ENCODE data around the gene AOC1. TPM values are rescaled to one million over a fixed set of nuclear protein-coding genes. Genes with fewer than 3 reads are reported as not detected.
"Not testable (repeated sequence)": the region's sequence is repeated elsewhere in the genome, so short reads cannot be mapped to it uniquely, and the experiment has no call there.

Gene AOC1
- total and polyA plus RNA-seq, 10 donors: 0.03 to 2.5 (median 0.74) TPM; not detected in 2

- intact Hi-C loops (cut with DNase I; ENCODE audit: low total_unique reads): no loop called here
Measured at GRCh38 chr7:150908173-150908572, 55.9 kb downstream of the AOC1 start.

GRCh38 chr7:150909200-150909995, 57.1 kb downstream of the AOC1 start:
- WGBS, 5 donors: 41 to 53% (median 46%) methylated on average over 8 of the region's 8 CpGs

More at GRCh38 chr7:150908173-150908572, 55.9 kb downstream of the AOC1 start:
- H3K4me3 ChIP-seq: no peak overlapping the region
- no peaks in the 10 kb centered on the region for H3K36me3 ChIP-seq
- H3K27ac ChIP-seq: no peak overlapping the region
- H3K27me3 ChIP-seq (replicated peaks in 1 of 7): peaks cover 0 to 38% (median 0%) of the 10 kb centered on the region in 7 donors
- no peaks in the 10 kb centered on the region for H3K9me3 ChIP-seq
- DNase-seq: no peak
- 74 to 82% (median 75%) methylated on average over 2 of the region's 2 CpGs for WGBS, 5 donors
- TF ChIP-seq CTCF (IDR thresholded peaks at IDR 0.05 in 8 of 11, conservative IDR thresholded peaks at IDR 0.05 in 3 of 11) (no peak), POLR2A (IDR thresholded peaks at IDR 0.05) (no peak), POLR2AphosphoS5 (IDR thresholded peaks at IDR 0.05) (no peak)
- peaks cover 0 to 20% (median 13%) of the 10 kb centered on the region in 6 donors for H3K4me1 ChIP-seq

GRCh38 chr7:150910305-150910995, 58.1 kb downstream of the AOC1 start:
- H3K9me3 ChIP-seq; H3K4me3 ChIP-seq; H3K27ac ChIP-seq; intact Hi-C loops (cut with DNase I; ENCODE audit: low total_unique reads); H3K36me3 ChIP-seq; DNase-seq; H3K4me1 ChIP-seq: not testable (repeated sequence)
- 62 to 76% (median 69%) methylated on average over 8 of the region's 8 CpGs for WGBS, 5 donors
- H3K27me3 ChIP-seq (replicated peaks in 1 of 7): peaks cover 0 to 16% (median 0%) of the 10 kb centered on the region in 7 donors

More at GRCh38 chr7:150909200-150909995, 57.1 kb downstream of the AOC1 start:
- intact Hi-C loops (cut with DNase I; ENCODE audit: low total_unique reads): no loop called here
- DNase-seq: no peak
- no peaks in the 10 kb centered on the region for H3K36me3 ChIP-seq
- peaks cover 0 to 9% (median 5%) of the 10 kb centered on the region in 6 donors for H3K4me1 ChIP-seq
- TF ChIP-seq CTCF (IDR thresholded peaks at IDR 0.05 in 8 of 11, conservative IDR thresholded peaks at IDR 0.05 in 3 of 11): no peak
- H3K9me3 ChIP-seq: no peaks in the 10 kb centered on the region
- H3K27ac ChIP-seq: no peak overlapping the region
- H3K27me3 ChIP-seq (replicated peaks in 1 of 7): peaks cover 0 to 26% (median 0%) of the 10 kb centered on the region in 7 donors
- H3K4me3 ChIP-seq: no peak overlapping the region

GRCh38 chr7:150910996-150911422, 58.7 kb downstream of the AOC1 start:
- Histone ChIP-seq H3K27me3 (replicated peaks in 1 of 7) (peaks cover 0 to 13% (median 0%) of the 10 kb centered on the region in 7 donors), H3K4me1 (peaks cover 0 to 7% (median 2%) of the 10 kb centered on the region in 6 donors), H3K36me3 (no peaks in the 10 kb centered on the region), H3K4me3 (no peak overlapping the region), H3K27ac (no peak overlapping the region), H3K9me3 (no peaks in the 10 kb centered on the region)
- intact Hi-C loops (cut with DNase I; ENCODE audit: low total_unique reads): no loop called here
- DNase-seq: no peak
- TF ChIP-seq POLR2A (IDR thresholded peaks at IDR 0.05) (no peak), POLR2AphosphoS5 (IDR thresholded peaks at IDR 0.05) (no peak), CTCF (IDR thresholded peaks at IDR 0.05 in 8 of 11, conservative IDR thresholded peaks at IDR 0.05 in 3 of 11) (no peak)
- 38 to 52% (median 47%) methylated on average over 12 of the region's 12 CpGs for WGBS, 5 donors

Other genes starting within 250 kb of the AOC1 start
- gene GIMAP6, start 220.1 kb upstream of the AOC1 start, total RNA-seq: 100 to 1,000 TPM in 5 of 7 donors, 10 to 100 TPM in 2; 75.5 to 181 (median 135) TPM
- 10 to 100 TPM; 18.2 to 58.6 (median 27.7) TPM for gene GIMAP6, start 220.1 kb upstream of the AOC1 start, polyA plus RNA-seq
- gene GIMAP2, start 166.8 kb upstream of the AOC1 start, total RNA-seq: 100 to 1,000 TPM in 1 of 7 donors, 10 to 100 TPM in 6; 48.6 to 126 (median 85.4) TPM
- 10 to 100 TPM; 33.9 to 48.5 (median 47.5) TPM for gene GIMAP2, start 166.8 kb upstream of the AOC1 start, polyA plus RNA-seq
- gene GIMAP1, start 135.9 kb upstream of the AOC1 start, total RNA-seq: 10 to 100 TPM; 16.4 to 61.2 (median 48.1) TPM
- 10 to 100 TPM in 2 of 3 donors, 1 to 10 TPM in 1; 8.7 to 31.2 (median 14.1) TPM for gene GIMAP1, start 135.9 kb upstream of the AOC1 start, polyA plus RNA-seq
- 100 to 1,000 TPM in 3 of 7 donors, 10 to 100 TPM in 4; 34.0 to 183 (median 90.6) TPM for gene GIMAP5, start 115.1 kb upstream of the AOC1 start, total RNA-seq
- 100 to 1,000 TPM in 1 of 3 donors, 10 to 100 TPM in 2; 70.2 to 114 (median 75.9) TPM for gene GIMAP5, start 115.1 kb upstream of the AOC1 start, polyA plus RNA-seq
- gene TMEM176B, start 52.2 kb upstream of the AOC1 start, total RNA-seq: 100 to 1,000 TPM in 3 of 7 donors, 10 to 100 TPM in 4; 56.1 to 107 (median 75.5) TPM
- 100 to 1,000 TPM in 1 of 3 donors, 10 to 100 TPM in 2; 70.0 to 101 (median 88.9) TPM for gene TMEM176B, start 52.2 kb upstream of the AOC1 start, polyA plus RNA-seq
- gene TMEM176A, start 51.7 kb upstream of the AOC1 start, total RNA-seq: 10 to 100 TPM; 28.6 to 84.6 (median 57.1) TPM
- gene TMEM176A, start 51.7 kb upstream of the AOC1 start, polyA plus RNA-seq: 10 to 100 TPM; 52.5 to 77.9 (median 62.9) TPM
- gene KCNH2, start 125.8 kb downstream of the AOC1 start, total RNA-seq: 1 to 10 TPM; 1.6 to 5.1 (median 2.8) TPM
- 1 to 10 TPM in 2 of 3 donors, under 1 TPM in 1; 0.67 to 2.5 (median 1.3) TPM for gene KCNH2, start 125.8 kb downstream of the AOC1 start, polyA plus RNA-seq
- 100 to 1,000 TPM; 106 to 455 (median 187) TPM for gene NOS3, start 138.5 kb downstream of the AOC1 start, total RNA-seq
- 10 to 100 TPM; 11.9 to 81.1 (median 28.4) TPM for gene NOS3, start 138.5 kb downstream of the AOC1 start, polyA plus RNA-seq
- 1 to 10 TPM in 6 of 7 donors, under 1 TPM in 1; 0.66 to 3.8 (median 2.8) TPM for gene ATG9B, start 172.0 kb downstream of the AOC1 start, total RNA-seq
- gene ATG9B, start 172.0 kb downstream of the AOC1 start, polyA plus RNA-seq: 1 to 10 TPM; 1.8 to 3.7 (median 1.9) TPM
- gene ABCB8, start 175.9 kb downstream of the AOC1 start, total RNA-seq: 10 to 100 TPM; 22.5 to 42.6 (median 29.1) TPM
- gene ABCB8, start 175.9 kb downstream of the AOC1 start, polyA plus RNA-seq: 10 to 100 TPM; 12.9 to 21.1 (median 17.2) TPM
- 1 to 10 TPM; 1.5 to 5.0 (median 2.9) TPM for gene ASIC3, start 196.0 kb downstream of the AOC1 start, total RNA-seq
- gene ASIC3, start 196.0 kb downstream of the AOC1 start, polyA plus RNA-seq: 1 to 10 TPM; 1.1 to 3.7 (median 2.6) TPM
- 10 to 100 TPM in 4 of 7 donors, 1 to 10 TPM in 3; 7.5 to 17.9 (median 11.2) TPM for gene CDK5, start 205.4 kb downstream of the AOC1 start, total RNA-seq
- 10 to 100 TPM in 1 of 3 donors, 1 to 10 TPM in 2; 6.3 to 10.1 (median 9.2) TPM for gene CDK5, start 205.4 kb downstream of the AOC1 start, polyA plus RNA-seq
- gene SLC4A2, start 207.1 kb downstream of the AOC1 start, total RNA-seq: 100 to 1,000 TPM in 1 of 7 donors, 10 to 100 TPM in 6; 58.9 to 112 (median 85.2) TPM
- 100 to 1,000 TPM in 1 of 3 donors, 10 to 100 TPM in 2; 43.9 to 122 (median 99.4) TPM for gene SLC4A2, start 207.1 kb downstream of the AOC1 start, polyA plus RNA-seq
- 100 to 1,000 TPM in 1 of 7 donors, 10 to 100 TPM in 6; 72.9 to 102 (median 77.6) TPM for gene FASTK, start 228.3 kb downstream of the AOC1 start, total RNA-seq
- gene FASTK, start 228.3 kb downstream of the AOC1 start, polyA plus RNA-seq: 100 to 1,000 TPM in 2 of 3 donors, 10 to 100 TPM in 1; 83.9 to 183 (median 136) TPM
- 10 to 100 TPM; 27.1 to 47.8 (median 38.2) TPM for gene TMUB1, start 231.0 kb downstream of the AOC1 start, total RNA-seq
- 10 to 100 TPM; 43.0 to 73.4 (median 45.9) TPM for gene TMUB1, start 231.0 kb downstream of the AOC1 start, polyA plus RNA-seq
- gene AGAP3, start 234.0 kb downstream of the AOC1 start, total RNA-seq: 10 to 100 TPM; 43.2 to 94.4 (median 73.0) TPM
- gene AGAP3, start 234.0 kb downstream of the AOC1 start, polyA plus RNA-seq: 10 to 100 TPM; 21.8 to 79.1 (median 51.2) TPM